ENCODE data around the gene SYTL2.
"Not testable (repeated sequence)": the region's sequence is repeated elsewhere in the genome, so short reads cannot be mapped to it uniquely, and the experiment has no call there.

Gene SYTL2

GRCh38 chr11:85795712-85796487, 15.0 kb downstream of the SYTL2 start:
- DNase-seq: no peak

DNA sequence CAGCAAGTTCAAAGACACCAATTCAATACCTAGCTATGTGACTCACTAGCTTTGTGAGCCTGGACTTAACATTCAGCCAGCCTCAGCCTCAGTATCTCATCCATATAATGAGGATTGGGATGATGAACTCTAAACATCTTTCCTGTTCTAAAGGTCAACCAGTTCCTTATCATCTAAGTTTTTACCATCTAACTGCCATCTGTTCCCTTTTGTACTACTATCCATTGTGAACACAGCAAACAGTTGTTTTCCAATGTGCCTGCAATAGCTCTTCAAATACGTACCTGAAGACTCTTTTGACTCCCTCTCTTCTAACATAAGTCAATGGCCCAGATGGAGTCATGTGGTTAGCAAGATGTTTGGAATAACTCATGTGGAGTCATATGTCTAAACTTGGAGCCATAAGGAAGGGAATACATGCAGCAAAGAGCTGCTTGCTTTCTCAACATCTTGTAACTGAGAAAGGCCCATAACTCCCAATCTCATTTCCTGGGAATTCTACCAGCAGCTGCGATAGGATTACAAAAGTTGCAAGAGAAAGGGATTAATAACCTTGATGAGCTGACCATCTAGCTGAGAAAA, 19.4 kb downstream of the SYTL2 start:
- DNase-seq: no peak

DNA sequence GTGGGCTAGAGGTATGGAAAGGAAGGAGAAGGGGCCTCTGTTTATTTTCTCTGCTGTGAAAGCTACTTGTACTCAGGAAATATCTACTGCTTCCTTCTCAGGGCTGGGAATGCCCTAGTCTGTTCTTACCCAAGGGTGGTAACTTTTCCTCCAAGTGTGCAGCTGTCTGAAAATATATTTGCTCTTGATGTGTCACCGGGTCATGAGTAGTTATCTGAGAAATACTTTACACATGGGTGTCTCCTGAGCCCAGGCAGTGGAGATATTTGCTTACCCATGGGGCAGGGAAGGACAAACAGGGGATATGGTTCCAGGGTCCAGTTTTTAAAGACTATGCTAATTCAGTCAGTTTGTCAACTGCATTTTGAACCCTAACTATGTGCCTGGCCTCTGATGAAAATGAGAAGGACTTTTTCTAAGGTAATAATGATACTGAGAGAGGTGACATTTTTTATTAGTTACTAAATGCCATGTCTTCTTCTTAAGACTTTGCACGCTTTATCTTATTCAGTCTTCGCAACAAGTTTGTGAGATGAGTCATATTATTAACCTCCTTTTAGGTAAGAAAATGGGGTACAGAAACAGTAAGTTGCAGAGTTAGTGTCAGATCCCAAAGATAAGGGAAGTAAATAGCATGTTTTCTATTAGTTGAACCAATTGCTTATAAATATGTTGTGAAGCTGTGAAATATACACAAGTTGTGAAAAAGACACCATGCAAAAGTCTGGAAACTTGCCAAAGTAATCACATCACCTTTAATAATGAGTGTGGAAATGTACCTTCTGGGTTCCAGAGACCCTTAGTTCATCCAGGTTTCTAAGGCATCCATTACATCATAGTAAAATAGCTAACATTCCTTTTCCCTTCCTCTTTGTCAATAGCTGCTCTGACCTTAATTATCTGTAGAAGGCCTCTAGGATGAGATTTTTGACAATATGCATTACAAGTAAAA, 22.9 kb downstream of the SYTL2 start:
- no peak for DNase-seq

DNA sequence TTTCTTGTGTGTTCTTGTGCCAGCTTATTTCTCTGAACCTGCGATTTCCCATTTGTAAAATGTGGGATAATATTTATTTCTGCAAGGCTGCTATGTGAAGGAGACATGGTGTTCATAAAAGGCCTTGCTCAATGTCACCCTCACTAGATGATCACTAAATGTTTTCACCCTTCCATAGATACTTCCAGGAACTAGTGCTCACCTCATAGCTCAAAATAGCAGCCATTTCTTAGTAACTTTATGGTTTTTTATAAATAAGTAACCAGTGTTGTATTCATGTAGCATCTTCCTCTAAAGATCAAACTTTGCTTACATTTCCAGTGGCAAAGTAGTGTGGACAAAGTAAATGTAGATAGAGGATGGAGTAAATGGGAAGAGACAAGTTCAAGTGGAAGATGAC, 23.8 kb downstream of the SYTL2 start:
- no peak for DNase-seq

DNA sequence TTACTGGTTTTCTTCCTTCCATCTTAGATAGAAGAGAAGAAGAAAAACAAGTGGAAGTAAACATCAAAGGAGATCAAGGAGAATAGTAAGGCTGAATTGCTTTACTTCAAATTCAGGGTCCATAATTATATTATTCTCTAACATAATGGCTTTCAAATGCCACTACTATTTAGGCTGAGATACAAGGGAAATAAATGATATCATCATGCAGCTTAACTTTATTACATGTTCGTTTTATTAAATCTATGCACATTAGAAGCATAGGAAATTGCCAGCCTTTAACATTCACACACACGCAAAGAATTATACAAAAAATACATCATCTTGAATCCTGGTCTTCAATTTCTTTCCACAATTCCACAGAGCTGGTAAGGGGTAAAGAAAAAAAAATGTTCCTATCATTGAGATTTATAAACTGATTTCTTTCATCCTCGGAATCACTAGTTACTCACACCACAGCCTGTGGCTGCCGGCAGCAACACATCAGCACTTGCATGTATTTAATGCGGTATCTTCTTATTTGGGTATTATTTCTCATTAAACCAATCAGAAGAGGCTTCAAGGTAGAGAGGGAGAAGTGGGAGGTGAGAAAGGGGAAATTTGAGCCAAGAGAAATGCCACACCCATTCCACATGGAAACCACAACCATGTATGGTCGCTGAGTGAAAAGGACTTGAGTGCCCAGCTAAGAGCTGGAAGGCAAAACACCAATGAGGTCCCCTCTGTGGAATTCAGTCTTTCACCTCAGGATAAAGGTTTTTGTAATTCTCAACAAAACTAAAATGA, 26.3 kb downstream of the SYTL2 start:
- no peak for DNase-seq

- DNase-seq: no peak
These were observed 27.2 kb downstream of the SYTL2 start for GRCh38 chr11:85783758-85784157.

DNA sequence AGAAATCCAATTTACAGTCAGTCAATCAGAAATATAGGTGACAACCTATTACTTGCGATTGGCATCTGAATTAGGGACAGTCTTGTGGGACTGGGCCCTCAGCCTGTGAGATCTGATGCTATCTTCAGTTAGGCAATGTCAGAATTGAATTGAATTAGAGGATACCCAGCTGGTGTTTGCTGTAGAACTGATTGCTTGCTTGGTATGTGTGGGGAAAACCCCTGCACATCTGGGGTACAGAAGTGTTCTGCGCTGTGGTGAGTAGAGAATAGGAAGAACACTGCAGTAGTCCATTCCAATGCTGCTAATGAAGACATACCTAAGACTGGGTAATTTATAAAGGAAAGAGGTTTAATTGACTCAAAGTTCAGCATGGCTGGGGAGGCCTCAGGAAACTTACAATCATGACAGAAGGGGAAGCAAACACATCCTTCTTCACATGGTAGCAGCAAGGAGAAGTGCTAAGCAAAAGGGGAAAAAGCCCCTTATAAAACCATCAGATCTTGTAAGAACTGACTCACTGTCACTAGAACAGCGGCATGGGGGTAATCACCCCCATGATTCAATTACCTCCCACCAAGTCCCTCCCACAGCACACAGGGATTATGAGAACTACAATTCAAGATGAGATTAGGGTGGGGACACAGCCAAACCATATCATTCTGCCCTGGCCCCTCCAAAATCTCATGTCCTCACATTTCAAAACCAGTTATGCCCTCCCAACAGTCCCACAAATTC, 30.0 kb downstream of the SYTL2 start:
- DNase-seq: not testable (repeated sequence)

- DNase-seq: no peak
These were observed 30.8 kb downstream of the SYTL2 start for GRCh38 chr11:85779956-85780640.

- DNase-seq: not testable (repeated sequence)
These were observed 33.4 kb downstream of the SYTL2 start for GRCh38 chr11:85777603-85777972.

GRCh38 chr11:85776951-85777602, 33.9 kb downstream of the SYTL2 start:
- no peak for DNase-seq

DNA sequence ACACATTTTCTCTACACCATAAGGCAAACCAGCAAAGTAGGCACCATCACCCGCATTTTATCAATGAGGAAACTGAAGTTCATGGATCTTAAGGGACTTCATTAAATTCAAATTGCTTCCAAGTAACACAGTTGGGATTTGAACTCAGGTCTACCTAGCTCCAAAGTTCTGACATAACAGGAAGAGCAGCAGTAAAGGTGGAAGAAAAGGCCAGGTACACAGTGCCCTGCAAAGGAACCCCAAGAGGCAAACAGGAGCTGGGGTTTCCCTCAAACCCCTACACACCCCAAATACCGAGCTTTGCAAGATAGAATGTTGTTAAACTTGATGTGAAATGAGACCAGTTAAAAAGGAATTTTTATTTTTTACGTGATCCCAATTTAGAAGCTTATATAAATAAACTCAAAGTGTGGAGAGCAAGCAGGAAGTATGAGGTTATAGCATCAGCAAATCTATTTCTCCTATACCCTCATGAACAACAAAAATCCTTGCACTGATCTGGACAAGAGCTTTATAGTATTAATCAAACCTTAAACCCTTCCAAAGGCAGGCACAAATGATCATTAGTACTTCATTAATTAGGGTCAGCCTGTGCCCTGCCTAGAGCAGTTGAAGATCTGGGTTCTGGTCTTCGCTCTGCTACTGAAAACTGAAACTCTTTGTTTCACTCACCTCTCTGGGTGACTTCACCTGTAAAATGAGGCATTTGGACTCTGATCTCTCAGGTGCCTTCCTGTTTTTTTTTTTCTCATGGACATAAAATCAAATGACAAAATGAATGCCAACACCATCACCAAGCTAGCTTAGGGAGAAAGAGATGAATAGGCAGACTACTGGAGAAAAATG, 36.5 kb downstream of the SYTL2 start:
- DNase-seq: no peak

- DNase-seq: no peak
These were observed 38.2 kb downstream of the SYTL2 start for GRCh38 chr11:85772695-85773094.

DNA sequence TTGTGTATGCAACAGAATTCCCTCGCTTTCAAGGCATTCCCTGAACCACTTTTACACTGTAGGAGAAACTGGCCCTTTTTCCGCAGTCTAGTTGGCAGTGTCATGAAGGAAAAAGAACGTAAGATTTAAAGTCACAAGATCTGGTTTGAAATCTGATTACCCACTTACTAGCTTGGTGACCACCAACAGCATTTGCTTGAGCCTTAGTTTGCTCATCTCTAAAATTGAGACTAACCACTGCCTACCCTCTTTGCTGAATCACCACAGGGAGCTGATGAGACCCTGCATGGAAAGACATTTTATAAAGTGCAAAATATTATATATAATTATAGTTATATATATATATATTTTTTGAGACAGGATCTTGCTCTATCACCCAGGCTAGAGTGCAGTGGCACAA, 39.4 kb downstream of the SYTL2 start:
- no peak for DNase-seq

- no peak for DNase-seq
These were observed 41.2 kb downstream of the SYTL2 start for GRCh38 chr11:85769771-85770170.

DNA sequence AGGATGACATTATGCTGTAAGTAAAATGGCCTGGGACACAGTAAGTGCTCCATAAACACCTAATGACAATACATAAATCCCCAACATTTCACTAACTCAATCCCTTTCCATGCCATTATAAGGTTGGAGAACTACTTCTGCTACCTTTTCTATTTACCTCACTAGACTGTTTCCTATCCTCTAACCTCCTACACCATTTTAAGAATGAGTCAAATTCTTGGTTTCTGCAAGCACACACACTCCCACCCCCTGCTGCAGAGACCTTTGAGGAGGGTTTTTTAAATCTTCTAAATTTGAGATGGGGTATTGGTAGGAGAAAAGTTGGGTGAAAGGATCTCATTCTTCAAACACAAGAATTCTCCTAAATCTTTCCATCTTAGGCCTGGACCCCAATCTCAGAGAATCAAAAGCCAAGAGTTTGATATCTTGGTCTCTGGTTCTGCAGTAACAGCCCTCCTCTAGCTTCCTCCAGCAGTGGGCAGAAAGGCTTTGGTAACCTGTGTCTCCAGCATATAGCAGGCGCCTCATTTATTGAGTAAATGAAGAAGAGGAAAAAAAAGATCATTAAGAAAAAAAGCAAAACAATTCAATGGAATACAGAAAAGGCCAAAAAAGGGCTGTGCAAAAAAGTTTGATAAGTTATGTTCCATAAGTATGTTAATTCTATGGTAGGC, 42.3 kb downstream of the SYTL2 start:
- no peak for DNase-seq

- DNase-seq: no peak
These were observed 43.5 kb downstream of the SYTL2 start for GRCh38 chr11:85767246-85767945.

DNA sequence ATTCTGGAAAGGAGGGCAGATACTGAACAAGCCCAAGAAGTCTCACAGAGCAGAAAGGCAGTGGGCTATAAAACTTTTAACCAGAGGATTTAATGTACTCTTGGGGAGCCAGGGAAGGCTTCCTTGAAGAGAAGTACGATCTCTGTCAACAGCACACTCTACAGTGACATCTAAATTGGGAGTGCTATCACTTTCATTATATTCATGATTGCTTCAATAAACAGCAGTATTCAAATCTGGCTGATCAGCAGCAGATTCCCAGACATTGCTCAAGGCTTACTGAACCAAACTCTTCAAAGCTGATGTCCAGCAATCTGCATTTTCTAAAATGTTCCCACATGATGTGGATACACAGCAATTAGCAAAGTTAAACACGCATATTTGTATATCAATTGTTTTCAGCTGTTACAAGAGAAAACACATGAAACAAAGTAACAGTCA, 44.2 kb downstream of the SYTL2 start:
- DNase-seq: no peak

DNA sequence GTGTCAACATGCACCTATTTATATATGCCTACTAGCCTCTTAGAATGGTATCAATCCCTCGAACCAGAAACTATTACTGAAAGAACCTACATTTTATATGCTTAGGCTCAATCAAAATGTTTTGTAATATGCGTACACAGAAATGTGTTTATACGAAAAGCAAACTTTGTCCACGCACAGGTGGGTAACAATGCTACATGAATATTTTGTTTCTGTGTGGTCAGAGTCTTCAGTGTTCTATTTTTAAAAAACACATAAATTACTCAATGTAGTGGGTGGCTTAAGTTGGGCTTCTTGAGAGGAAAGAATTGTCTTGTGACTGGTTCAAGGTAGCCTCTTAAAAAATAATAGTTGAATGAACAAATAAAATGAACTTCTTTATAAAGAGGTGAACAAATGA, 46.1 kb downstream of the SYTL2 start:
- DNase-seq: no peak

- DNase-seq: no peak
These were observed 48.7 kb downstream of the SYTL2 start for GRCh38 chr11:85762226-85762625.

All from activated CD8-positive, alpha-beta memory T cell treated with anti-CD3 and anti-CD28 coated beads for 24 hours (primary cell).